MM.1S (cell line): ENCODE measurements around the gene SLC35E2B.
A peak's percentile ranks its signal among the peaks of the same experiment; 100 is the strongest.
"Not testable (repeated sequence)": the region's sequence is repeated elsewhere in the genome, so short reads cannot be mapped to it uniquely, and the experiment has no call there.

Source experiments
- CTCF ChIP-seq: fragments of 300-600 bp; sonication (generic); IDR thresholded peaks from 2 replicates; pipeline ENCODE4 v1.5.1; 2016; ENCODE audit warnings: antibody characterized with exemption, low read length, mixed read lengths
- EZH2 ChIP-seq: fragments of 300-600 bp; sonication (generic); optimal IDR thresholded peaks from 2 replicates; pipeline ENCODE3; 2017; ENCODE audit warnings: low read depth, mild to moderate bottlenecking, antibody characterized with exemption, low read length, mixed read lengths

GRCh38 chr1:1658583-1659549 is 33.7 kb downstream of the SLC35E2B start, which contains the start of gene CDK11B:
- peak; percentile 27; the same call in 1 of the 2 replicates for TF ChIP-seq CTCF
- not testable (repeated sequence) for TF ChIP-seq EZH2
